Subcutaneous abdominal adipose tissue (tissue), 5 donors: ENCODE measurements around the gene RPS14.

Source experiments
- H3K27ac ChIP-seq: one replicate; pipeline ENCODE4 v1.7.0; 2013; ENCODE audit warnings: low read depth, mild to moderate bottlenecking, inconsistent platforms, low read length, moderate library complexity
- H3K27me3 ChIP-seq, 5 donors: one replicate each; pipeline ENCODE4 v1.7.0; 2013; ENCODE audit warnings: low read length in 5 of 5, inconsistent platforms in 1 of 5; ENCODE audit not compliant: control insufficient read depth in 5 of 5, insufficient read depth in 4 of 5
- H3K36me3 ChIP-seq, 5 donors: one replicate each; pipeline ENCODE4 v1.7.0; 2013; ENCODE audit warnings: low read length in 5 of 5; ENCODE audit not compliant: control insufficient read depth in 5 of 5, insufficient read depth in 5 of 5
- H3K4me1 ChIP-seq, 5 donors: one replicate each; pipeline ENCODE4 v1.7.0; 2013; ENCODE audit warnings: low read length in 5 of 5, mild to moderate bottlenecking in 3 of 5, moderate library complexity in 1 of 5; ENCODE audit not compliant: control insufficient read depth in 5 of 5, insufficient read depth in 5 of 5
- H3K4me3 ChIP-seq, 5 donors: one replicate each; pipeline ENCODE4 v1.7.0; 2013; ENCODE audit warnings: low read length in 5 of 5, low read depth in 1 of 5
- H3K9ac ChIP-seq, 5 donors: one replicate each; pipeline ENCODE4 v1.7.0; 2013; ENCODE audit warnings: low read length in 5 of 5, mild to moderate bottlenecking in 4 of 5, moderate library complexity in 3 of 5
- H3K9me3 ChIP-seq, 5 donors: one replicate each; pipeline ENCODE4 v1.7.0; 2013; ENCODE audit warnings: low read length in 5 of 5; ENCODE audit not compliant: control insufficient read depth in 5 of 5
- donor health status: healthy.
- donor health status: healthy.
- donor health status: healthy.
- donor health status: healthy.
- donor health status: healthy.

The RPS14 gene

DNA sequence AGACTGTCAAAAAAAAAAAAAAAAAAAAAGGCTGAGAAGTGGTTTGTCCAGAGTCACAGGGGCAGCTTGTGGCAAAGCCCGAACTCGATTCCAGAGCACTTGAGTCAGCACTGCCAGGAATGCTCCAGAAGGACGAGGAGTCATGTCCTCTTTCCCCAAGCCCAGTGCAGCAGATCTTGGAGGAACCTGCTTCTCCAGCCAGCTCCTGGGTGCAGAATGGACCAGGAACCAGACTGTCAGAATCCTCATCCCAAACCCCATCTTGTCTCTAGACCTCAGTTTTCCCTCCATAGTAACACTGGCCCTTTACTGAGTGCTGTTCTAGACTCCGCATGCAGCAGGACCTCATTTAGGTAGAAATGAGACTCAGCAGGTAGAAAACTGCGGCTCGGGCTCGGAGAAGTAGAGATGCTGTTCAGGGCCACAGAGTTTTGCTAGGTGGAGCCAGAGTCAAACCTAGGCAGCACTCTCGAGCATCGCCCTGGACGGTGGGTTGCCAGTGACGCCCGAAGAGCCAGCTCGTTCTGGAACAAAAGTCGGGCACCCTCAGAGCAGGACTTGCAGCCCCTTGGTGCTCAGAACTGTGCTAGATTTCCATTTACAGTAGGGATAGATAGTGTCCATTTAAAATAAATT is 52.3 kb downstream of the RPS14 start:
- Histone ChIP-seq H3K9me3 (no peaks in the 10 kb centered on the region), H3K4me3 (no peak overlapping the region), H3K9ac (no peak overlapping the region), H3K4me1 (peaks cover 0 to 10% (median 0%) of the 10 kb centered on the region in 5 donors), H3K36me3 (peaks cover 0 to 92% (median 87%) of the 10 kb centered on the region in 5 donors), H3K27me3 (no peaks in the 10 kb centered on the region), H3K27ac (no peak overlapping the region)

- H3K27ac ChIP-seq: no peak overlapping the region
- H3K4me3 ChIP-seq: no peak overlapping the region
- peaks cover 0 to 10% (median 0%) of the 10 kb centered on the region in 5 donors for H3K4me1 ChIP-seq
- H3K27me3 ChIP-seq: no peaks in the 10 kb centered on the region
- no peaks in the 10 kb centered on the region for H3K9me3 ChIP-seq
- H3K9ac ChIP-seq: peak overlapping the region in 1 of 5 donors; percentile 24
- H3K36me3 ChIP-seq: peaks cover 0 to 93% (median 87%) of the 10 kb centered on the region in 5 donors
Observed at GRCh38 chr5:150396267-150396666, 53.3 kb downstream of the RPS14 start.

GRCh38 chr5:150395688-150395975 is 53.9 kb downstream of the RPS14 start:
- peaks cover 0 to 94% (median 87%) of the 10 kb centered on the region in 5 donors for H3K36me3 ChIP-seq

GRCh38 chr5:150394912-150395687 is 54.4 kb downstream of the RPS14 start:
- no peaks in the 10 kb centered on the region for H3K27me3 ChIP-seq
- H3K27ac ChIP-seq: no peak overlapping the region
- peaks cover 0 to 10% (median 0%) of the 10 kb centered on the region in 5 donors for H3K4me1 ChIP-seq
- H3K36me3 ChIP-seq: peaks cover 0 to 92% (median 87%) of the 10 kb centered on the region in 5 donors
- H3K9me3 ChIP-seq: no peaks in the 10 kb centered on the region
- H3K9ac ChIP-seq: no peak overlapping the region
- H3K4me3 ChIP-seq: no peak overlapping the region

More at GRCh38 chr5:150395688-150395975, 53.9 kb downstream of the RPS14 start:
- peaks cover 0 to 10% (median 0%) of the 10 kb centered on the region in 5 donors for H3K4me1 ChIP-seq
- H3K27ac ChIP-seq: no peak overlapping the region
- H3K9ac ChIP-seq: no peak overlapping the region
- no peaks in the 10 kb centered on the region for H3K9me3 ChIP-seq
- H3K4me3 ChIP-seq: no peak overlapping the region
- no peaks in the 10 kb centered on the region for H3K27me3 ChIP-seq

GRCh38 chr5:150394131-150394530 is 55.4 kb downstream of the RPS14 start:
- H3K27ac ChIP-seq: no peak overlapping the region
- H3K4me1 ChIP-seq: peaks cover 0 to 2% (median 0%) of the 10 kb centered on the region in 5 donors
- no peaks in the 10 kb centered on the region for H3K27me3 ChIP-seq
- H3K9me3 ChIP-seq: no peaks in the 10 kb centered on the region
- peaks cover 0 to 92% (median 87%) of the 10 kb centered on the region in 5 donors for H3K36me3 ChIP-seq
- H3K4me3 ChIP-seq: no peak overlapping the region
- H3K9ac ChIP-seq: no peak overlapping the region

DNA sequence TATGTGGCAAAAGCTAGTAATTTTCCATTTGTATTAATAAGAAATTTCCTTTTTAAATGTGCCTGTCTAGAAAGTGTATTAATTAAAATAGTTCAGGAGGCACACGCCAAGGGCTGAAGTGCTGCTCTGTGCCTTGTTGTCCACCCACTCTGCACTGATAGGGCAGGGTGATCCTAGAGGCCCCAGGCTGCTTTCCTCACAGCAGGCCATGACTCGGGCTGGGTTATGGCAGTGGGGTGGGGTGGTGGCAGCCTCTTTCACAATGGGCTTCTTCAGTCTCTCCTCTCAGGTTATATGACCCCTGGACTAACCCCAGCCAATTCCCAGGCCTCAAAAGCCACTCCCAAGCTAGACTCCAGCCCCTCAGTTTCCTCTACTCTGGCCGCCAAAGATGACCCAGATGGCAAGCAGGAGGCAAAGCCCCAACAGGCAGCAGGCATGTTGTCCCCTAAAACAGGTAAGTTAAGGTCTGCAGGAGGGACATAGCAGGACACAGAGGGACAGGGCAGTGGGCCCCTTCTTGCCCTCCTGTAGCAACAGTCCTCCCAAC is 56.4 kb downstream of the RPS14 start:
- no peaks in the 10 kb centered on the region for H3K9me3 ChIP-seq
- no peak overlapping the region for H3K4me3 ChIP-seq
- H3K27ac ChIP-seq: no peak overlapping the region
- H3K4me1 ChIP-seq: no peaks in the 10 kb centered on the region
- no peak overlapping the region for H3K9ac ChIP-seq
- no peaks in the 10 kb centered on the region for H3K27me3 ChIP-seq
- peaks cover 0 to 92% (median 83%) of the 10 kb centered on the region in 5 donors for H3K36me3 ChIP-seq

DNA sequence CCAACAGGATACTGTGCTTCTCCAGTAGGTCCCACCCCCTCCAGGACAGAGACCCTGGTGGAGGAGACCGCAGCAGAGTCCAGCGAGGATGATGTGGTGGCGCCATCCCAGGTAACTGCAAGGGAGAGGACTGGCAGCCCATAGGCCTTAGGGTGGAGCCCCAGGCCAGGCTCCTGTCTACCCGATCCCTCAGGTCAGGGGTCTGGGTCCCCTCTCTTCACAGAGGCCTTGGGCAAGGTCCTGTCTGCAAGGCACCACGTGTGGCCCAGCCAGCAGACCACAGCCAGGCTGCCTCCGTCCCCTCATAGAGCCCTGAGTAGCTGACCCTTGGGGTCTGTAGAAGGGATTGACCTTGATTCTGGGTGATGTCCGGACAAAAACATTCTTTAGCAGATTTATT is 56.9 kb downstream of the RPS14 start:
- Histone ChIP-seq H3K27me3 (no peaks in the 10 kb centered on the region), H3K4me3 (no peak overlapping the region), H3K4me1 (no peaks in the 10 kb centered on the region), H3K36me3 (peaks cover 0 to 92% (median 85%) of the 10 kb centered on the region in 5 donors), H3K27ac (no peak overlapping the region), H3K9me3 (no peaks in the 10 kb centered on the region), H3K9ac (no peak overlapping the region)
